T-helper 9 cell (primary cell): ENCODE measurements around the gene ZFPM1.

Experiments used
- DNase-seq: peaks from one replicate; pipeline ENCODE4 v3.0.0-alpha.2; 2020

ZFPM1 gene

DNA sequence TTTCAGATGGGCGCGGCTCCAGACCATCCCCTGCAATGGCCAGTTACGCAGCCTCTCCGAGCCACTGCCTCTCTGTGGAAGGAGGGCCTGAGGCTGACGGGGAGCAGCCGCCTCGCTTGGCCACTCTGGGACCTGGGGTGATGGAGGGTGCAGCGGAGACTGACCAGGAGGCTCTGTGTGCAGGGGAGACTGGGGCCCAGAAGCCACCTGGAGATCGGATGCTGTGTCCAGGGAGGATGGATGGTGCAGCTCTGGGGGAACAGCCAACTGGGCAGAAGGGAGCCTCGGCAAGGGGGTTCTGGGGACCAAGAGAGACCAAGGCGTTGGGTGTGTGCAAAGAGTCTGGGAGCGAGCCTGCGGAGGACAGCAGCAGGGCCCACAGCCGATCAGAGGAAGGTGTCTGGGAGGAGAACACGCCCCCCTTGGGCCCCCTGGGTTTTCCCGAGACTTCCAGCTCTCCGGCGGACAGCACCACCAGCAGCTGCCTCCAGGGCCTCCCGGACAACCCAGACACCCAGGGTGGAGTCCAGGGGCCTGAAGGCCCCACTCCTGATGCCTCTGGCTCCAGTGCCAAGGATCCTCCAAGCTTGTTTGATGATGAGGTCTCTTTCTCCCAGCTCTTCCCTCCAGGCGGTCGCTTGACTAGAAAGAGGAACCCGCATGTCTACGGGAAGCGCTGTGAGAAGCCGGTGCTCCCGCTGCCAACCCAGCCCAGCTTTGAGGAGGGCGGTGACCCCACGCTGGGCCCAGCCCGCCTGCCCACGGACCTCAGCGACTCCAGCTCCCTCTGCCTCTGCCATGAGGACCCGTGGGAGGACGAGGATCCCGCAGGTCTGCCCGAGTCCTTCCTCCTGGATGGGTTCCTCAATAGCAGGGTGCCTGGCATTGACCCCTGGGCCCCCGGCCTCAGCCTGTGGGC, 17.4 kb upstream of the ZFPM1 start:
- DNase-seq: no peak

DNA sequence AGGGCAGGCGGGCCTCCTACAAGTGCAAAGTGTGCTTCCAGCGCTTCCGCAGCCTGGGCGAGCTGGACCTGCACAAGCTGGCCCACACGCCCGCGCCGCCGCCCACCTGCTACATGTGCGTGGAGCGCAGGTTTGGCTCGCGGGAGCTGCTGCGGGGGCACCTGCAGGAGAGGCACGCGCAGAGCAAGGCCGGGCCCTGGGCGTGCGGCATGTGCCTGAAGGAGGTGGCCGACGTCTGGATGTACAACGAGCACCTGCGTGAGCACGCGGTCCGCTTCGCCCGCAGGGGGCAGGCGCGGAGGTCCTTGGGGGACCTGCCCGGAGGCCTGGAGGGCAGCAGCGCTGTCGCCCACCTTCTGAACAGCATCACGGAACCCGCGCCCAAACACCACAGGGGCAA, 16.3 kb upstream of the ZFPM1 start:
- no peak for DNase-seq

DNA sequence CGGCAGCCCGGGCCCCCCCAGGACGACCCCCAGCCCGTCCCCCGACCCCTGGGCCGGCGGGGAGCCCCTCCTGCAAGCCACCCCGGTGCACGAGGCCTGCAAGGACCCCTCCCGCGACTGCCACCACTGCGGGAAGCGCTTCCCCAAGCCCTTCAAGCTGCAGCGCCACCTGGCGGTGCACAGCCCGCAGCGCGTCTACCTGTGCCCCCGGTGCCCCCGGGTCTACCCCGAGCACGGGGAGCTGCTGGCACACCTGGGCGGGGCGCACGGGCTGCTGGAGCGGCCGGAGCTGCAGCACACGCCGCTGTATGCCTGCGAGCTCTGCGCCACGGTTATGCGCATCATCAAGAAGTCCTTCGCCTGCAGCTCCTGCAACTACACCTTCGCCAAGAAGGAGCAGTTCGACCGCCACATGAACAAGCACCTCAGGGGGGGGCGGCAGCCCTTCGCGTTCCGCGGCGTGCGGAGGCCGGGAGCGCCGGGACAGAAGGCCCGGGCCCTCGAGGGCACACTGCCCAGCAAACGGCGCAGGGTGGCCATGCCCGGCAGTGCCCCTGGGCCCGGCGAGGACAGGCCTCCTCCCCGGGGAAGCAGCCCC, 15.6 kb upstream of the ZFPM1 start:
- DNase-seq: peak; percentile 60

DNA sequence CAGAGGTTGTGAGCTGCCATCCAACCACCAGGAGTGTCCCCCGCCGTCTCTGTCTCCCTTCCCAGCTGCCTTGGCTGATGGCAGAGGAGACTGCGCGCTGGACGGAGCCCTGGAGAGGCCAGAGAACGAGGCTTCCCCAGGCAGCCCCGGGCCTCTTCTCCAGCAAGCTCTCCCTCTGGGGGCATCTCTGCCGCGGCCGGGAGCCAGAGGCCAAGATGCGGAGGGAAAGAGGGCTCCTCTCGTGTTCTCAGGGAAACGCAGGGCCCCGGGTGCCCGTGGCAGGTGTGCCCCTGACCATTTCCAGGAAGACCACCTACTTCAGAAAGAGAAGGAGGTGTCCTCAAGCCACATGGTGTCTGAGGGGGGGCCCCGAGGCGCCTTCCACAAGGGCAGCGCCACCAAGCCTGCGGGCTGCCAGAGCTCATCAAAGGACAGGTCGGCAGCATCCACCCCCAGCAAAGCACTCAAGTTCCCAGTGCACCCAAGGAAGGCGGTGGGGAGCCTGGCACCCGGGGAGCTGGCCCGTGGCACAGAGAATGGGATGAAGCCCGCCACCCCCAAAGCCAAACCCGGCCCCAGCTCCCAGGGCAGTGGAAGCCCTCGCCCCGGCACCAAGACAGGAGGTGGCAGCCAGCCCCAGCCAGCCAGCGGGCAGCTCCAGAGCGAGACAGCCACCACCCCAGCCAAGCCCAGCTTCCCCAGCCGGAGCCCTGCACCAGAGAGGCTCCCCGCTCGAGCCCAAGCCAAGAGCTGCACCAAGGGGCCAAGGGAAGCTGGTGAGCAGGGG, 14.8 kb upstream of the ZFPM1 start:
- DNase-seq: no peak

DNA sequence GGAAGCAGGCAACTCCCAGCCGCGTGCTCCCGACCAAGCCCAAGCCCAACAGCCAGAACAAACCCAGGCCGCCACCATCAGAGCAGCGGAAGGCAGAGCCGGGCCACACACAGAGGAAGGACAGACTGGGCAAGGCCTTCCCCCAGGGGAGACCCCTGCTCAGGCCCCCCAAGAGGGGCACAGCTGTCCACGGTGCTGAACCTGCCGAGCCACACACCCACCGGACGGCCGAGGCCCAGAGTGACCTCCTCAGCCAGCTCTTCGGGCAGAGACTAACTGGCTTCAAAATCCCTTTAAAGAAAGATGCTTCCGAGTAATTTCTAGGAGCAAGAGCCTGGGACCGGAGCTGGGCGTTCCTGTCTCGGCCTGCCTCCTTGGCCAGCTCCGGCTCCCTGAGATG, 14.1 kb upstream of the ZFPM1 start:
- DNase-seq: no peak

DNA sequence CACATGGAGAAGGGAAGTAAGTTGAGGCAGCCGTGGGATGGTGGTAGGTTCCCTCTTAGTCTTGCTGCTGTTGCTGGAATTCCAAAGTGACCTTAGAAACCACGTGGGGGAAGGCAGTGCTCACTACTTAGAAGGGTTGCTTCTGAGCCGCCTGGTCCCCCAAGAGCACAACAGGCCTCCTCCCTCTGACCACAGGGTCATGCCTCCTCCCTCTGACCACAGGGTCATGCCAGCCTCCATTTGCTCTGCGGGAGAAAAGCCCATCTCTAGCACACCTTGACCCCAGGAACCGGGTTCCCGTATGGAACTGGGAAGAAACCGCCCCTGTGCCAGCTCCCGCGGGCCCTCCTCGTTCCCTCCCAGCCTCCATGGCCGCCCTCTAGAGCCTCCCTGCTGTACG, 13.4 kb upstream of the ZFPM1 start:
- DNase-seq: no peak

DNA sequence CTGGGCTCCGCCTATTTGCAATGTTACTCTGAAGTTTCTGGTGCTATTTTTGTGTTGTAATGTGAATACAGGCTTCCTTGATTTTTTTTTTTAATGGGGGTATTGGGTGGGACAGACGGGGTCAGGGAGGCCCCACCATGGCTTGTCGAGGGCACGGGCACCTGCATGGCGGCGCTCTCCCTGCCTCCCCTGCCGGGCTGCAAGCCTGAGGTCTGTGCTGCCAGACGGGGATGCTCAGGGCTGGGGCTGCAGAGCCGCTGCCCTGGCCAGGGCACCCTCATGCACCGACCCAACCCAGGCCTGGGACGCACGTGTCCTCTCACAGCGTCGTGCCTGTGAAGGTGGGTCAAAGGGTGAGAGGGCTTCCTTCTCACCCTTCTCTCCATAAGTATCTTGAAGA, 13.0 kb upstream of the ZFPM1 start:
- no peak for DNase-seq

DNA sequence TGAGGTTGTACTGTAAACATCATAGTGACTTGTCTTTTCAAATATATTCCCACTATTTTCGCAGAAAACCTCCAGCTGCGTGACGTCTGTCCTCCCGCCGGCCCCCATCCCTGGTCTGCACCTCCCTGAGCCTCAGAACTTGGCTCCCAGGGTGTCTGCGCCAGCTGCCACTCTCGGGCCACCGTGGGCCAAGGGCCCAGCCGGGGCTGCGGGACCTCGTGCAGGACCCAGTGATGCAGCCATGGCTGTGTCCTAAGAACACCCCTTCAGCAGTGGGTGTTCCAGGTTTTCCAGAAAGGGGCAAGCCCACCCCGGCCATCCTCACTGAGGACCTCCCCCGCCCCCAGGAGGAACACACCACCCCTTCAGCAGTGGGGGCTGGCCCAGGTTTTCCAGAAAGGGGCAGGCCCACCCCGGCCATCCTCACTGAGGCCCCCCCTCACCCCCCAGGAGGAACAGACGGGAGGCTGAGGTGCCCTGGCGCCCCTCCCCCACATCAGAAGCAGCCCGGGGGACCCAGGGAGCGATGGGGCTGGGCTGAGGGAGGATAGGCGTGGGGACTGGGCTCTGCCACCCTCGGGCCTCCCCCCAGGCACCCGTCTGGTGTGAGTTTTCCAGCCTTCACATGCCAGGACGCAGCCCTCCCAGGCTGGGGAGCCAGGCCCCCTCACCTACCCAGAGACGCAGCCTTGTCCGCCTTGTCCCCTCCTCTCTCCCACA, 12.2 kb upstream of the ZFPM1 start:
- DNase-seq: no peak

DNA sequence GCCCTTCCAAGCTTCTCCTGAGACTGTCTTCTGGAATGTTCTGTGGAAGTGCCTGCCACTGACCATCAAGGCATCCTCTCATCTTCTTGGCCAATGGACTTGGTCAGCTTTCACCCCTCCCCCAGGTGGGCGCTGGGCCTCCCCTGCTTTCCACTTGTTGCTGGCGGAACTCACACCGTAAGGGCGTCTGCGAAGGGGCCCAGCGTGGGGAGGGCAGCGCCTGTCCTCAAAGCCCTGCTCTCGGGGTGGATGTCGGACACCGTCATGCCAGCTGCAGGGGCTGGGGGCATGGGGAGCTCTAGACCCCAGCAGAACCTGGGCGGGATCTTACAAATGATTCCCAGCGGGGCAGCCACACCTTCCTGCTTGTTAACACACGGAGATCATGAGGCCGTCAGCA, 11.6 kb upstream of the ZFPM1 start:
- DNase-seq: no peak

DNA sequence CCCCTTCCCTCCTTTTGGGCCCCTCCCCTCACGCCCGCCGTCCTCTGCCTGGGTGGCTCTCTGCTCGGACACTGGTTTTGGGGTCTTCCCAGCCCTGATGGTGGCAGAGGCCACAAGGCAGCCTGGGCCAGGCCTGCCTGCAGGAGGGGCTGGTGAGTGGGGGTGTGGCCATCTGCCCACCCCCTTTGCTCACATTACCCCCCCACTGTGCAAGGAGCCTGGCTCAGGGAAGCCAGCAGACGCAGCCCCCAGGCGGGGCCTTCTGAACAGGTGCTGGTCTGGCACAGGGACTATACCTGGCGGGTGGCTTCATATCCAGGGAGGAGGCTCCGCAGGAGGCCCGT, 10.7 kb upstream of the ZFPM1 start:
- DNase-seq: no peak

DNA sequence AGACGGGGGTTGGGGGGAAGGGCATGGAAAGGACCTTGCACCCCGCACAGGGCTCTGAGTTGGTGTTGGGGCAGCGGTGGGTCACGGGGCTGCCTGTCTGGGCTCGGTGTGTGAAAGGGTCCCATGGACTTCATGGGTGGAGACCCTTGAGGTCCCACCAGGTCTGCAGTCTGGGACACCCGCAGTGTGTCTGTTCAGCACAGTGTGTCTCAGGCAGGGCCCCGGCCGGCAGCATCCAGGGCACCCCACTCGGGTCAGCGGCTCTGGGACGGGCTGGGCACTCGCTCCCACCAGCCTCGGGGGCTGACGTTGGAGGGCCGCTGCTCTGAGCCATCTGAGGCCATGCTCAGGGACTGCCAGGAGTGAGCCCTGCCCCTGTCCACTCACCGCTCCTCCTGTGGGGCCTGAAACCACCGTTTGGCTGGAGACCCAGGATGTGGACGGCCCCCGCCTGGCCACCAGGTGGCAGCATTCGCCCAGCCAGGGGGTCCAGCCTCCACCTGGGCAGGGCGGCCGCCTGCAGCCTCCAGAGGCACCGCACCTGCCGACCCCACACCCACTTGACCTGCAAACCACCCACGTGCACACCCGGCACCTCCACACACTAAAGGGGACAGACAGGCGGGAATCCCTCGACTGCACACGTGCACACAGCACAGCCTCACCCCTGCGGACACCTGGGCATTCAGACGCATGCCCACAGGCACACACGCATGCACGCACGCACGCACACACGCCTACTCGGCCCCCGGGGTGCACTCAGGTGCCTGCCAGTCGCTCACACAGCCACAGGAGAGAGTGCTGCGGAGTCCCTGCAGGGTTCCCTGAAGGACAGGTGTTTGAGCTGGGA, 10.1 kb upstream of the ZFPM1 start:
- peak; percentile 81 for DNase-seq

DNA sequence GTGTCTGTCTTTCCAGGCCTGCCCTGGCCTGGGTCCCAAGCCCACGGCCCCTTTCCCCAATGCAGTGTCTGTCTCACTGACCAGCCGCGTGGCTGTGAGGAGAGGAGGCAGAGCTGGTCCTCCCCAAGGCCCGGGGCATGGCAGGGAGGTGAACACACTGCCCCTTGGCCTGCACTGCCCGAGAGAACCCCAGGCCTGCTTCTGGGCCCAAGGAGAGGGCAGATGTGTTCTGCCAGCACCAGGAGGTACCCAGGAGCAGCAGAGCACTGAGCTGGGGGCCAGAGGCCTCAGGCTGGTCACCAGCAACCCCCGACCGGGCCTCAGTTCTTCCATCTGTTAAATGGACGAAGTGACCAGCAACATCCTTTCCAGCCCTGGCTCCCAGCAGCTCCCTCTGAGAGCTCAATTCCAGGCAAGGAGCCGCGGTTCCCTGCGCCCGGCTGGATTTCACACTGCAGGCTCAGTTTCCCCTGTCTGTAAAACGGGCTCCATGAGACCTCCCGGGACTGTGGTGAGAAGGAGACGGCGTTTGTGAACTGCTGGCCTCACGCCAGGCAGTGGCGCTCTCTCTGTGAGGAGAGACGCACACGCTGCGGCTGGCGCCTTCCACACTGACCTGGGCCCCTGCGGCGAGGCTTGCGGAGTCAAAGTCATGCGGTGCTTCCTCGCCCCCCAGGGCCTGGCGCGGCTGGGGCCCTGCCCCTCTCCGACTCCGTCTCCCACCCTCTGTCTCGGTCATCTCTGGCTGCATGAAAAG, 8.1 kb upstream of the ZFPM1 start:
- no peak for DNase-seq

DNA sequence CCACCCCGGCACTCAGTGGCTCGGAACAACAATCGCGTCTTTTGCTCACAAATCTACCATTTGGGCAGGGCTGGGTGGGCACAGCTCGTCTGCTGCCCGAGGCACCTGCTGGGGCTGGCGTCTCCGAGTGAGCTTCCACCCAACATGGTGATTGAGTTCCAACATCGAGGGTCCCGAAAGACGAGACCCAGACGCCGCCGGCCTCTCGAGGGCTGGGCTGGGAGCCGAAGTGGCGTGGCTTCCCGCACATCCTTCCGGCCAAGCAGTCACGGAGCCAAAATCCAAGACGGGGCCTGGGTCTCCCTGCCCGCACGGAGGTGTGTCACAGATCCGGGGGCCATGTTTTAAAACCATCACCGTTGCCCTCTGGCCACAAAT, 7.5 kb upstream of the ZFPM1 start:
- no peak for DNase-seq

DNA sequence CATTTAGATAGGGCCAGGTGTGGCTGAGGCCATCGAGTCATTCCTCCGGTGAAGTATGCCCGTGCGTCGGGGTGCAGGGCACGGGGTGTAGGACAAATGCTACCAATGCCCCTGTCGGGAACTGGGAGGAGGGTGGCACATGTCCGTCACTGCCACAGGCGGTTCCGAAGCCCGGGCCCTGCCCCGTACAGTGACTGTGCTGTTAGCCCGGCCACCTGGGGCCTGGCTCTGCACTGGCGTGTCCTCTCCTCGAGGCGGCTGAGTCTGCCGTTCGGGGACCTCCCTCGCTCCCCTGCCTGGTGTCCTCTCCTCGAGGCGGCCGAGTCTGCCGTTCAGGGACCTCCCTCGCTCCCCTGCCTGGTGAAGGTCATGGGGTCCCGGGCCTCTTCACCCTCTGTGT, 7.0 kb upstream of the ZFPM1 start:
- no peak for DNase-seq

DNA sequence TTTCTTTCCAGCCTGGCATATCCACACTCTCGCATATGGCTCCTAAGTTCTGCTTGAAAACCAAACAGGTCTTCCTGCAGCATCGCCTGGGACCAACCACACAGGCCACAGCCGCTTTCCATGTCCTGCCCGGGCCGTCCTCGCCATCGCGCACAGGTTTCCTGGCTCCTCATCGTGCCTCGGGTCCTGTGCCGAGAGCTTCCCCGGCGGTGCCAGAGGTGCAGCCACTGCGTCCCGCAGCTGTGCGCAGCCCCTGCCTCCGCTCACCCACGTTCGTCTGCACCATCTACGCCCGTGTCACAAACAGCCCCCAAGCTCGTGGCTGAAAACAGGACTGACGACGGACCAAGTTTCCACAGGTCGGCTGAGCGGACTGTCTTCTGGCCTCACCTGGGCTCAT, 6.3 kb upstream of the ZFPM1 start:
- no peak for DNase-seq

DNA sequence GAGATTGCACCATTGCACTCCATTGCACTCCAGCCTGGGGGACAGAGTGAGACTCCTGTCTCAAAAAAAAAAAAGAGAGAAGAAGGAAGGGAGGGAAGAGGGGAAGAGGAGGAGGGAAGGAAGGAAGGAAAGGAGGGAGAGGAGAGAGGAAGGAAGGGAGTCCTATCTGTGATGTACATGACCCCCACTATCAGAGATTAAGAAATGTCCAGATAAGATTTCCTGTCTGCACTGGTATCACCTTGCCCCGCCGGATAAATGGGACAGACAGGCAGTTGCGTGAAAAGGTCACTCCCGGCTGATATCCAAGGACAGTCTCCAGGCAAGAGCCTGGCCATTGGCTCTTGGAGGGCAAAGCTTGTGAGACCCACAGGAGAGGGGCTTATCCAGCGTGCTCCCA, 5.2 kb upstream of the ZFPM1 start:
- DNase-seq: no peak

DNA sequence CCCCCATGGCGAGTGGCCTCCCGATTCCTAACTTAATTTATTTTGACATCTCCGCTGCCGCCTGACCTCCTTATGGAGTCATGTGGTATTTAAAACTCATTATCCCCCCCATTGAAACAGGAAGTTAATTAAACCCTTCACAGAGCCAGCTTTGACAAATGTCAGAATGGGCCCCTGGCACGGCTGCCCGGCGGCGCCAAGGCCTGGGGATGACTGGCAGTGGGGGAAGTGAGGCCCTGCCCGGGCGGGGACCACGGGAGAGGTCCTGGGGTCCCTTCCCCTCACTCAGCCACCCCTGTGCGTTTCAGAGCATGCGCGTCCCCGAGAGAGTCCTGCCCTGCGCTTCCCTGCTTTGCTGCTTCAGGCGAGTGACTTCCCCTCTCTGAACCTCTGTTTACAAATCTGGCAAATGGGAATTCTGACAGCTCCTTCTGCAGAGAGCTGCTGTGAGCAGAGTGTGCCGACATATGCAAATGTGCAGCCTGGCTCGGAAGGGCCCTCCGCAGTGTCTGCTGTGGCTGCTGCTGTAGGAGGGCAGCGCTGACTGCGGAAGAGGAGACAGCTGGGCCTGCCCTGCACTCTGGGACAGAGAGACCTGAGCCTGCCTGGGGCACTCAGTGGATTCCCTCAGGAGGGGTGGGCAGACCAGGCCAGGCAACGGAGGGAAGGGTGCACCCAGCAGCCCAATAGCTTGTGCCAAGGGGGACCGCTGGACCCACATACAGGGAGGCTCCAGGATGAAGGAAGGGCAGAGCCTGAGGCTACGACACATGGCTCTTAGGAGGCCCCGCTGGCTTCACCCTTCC, 4.4 kb upstream of the ZFPM1 start:
- DNase-seq: no peak

DNA sequence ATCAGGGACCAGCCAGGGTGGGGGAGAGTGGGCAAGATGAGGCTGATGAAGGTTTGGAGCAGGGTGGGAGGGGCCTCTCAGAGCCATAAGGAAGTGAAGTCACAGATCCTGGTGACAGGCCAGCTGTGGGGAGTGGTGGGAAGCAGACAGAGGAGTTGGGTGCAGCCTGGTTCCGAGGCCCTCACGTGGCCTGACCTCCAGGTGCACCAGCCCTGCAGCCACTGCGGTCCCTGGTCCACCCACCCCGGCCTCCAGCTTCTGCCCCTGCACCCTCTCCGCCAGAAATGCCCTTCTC, 3.9 kb upstream of the ZFPM1 start:
- no peak for DNase-seq

DNA sequence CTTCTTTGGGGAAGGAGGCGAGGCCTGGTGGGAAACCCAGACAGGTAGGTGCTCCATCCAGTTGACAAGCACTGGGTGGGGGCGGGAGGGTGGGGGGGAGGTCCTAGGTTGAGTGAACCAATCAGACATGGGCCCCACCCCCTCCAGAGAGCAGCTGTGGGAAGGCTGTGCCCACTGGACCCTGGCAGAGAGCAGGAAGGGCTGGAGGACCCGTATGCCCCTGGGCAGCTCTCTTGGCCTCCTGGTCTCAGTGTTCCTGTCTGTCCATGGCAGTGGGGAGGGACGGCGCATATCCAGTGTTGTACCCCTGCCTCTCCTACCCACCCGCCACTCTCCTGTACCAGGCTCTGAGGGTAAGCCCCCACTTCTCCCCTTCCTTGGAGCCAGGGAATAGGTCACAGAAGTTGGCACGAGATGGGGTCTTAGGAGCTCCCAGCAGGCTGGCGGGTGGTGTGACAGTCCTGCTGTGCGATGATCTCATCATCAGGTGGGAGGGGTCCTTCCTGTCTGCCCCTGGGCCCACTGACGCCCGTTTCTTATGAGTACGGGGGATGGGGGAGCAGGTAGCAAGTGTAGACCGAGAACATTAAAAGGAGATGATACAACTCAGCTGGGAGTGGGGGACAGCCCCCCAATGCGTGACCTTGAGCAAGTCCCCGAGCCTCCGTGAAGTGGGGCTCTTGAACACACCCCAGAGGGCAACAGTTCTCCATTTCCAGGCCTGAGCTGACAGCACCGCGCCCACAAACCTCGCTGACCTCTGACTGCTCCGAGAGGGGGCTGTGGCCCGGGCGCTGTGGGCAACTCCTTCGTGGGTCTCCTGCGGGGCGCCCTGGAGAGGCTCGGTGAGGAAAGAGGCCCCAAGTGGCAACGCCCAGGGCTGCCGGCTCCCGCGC, 1.2 kb upstream of the ZFPM1 start:
- DNase-seq: peak; percentile 16
